DMS153 treated with DMSO at 0.1 percent for 48 hours (cell line): Measurements from ENCODE around the gene ATP1A2.

ENCODE experiments used
- DNase-seq: peaks from one replicate; lab custom pipeline; 2025; ENCODE audit not compliant: unreplicated experiment; lab: John Stamatoyannopoulos, UW

ATP1A2 gene

DNA sequence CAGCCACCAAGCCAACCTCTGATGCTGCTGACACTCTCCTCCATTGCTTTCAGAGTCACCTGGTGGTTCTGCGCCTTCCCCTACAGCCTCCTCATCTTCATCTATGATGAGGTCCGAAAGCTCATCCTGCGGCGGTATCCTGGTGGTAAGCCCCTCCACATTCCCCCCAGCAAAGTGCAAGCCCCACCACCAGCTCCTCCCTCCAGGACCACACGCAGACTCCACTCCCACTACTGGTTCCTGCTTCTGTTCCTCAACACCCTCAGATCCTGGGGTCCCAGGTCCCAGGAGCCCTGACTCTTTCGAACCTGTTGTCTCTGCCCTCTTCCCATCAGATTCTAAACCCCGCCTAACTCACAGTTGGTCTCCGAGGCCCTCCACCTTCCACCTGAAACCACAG lies 24.3 kb downstream of the ATP1A2 start:
- DNase-seq: no peak

DNA sequence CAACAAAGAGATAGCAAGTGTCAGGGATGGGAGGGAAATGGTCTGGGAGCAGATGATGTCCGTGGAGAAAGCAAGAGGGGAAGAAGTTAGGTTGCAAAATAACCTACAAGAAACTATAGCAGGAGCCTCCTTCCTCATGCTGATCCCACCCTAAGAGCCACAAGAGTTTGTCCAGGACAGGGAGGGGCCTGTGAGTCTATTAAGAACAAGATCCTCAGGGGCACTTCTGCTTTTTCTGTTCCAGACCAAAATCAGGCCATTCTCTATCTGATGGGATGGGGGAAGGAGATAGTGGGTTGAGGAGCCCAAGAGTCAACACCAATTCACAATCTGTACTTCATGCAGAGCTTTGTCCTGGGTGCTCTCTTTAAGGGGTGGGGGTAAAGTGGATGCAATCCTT lies 28.1 kb downstream of the ATP1A2 start:
- DNase-seq: no peak

DNA sequence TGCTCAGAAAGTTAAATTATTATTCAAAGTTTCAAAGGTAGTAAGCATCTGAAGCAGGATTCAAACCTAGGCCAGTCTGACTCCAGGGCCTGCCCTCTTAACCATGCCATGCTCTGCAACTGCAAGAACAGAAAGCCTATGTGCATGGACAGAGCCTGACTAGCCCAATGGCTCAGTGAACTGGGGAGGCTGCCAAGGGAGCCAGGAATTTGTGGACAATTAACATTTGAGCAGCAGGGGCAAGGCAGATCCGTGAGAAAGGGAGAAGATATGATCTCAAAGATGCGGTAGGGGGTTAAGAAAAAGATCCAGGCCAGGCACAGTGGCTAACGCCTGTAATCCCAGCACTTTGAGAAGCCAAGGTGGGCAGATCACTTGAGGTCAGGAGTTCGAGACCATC lies 29.4 kb downstream of the ATP1A2 start:
- no peak for DNase-seq

DNA sequence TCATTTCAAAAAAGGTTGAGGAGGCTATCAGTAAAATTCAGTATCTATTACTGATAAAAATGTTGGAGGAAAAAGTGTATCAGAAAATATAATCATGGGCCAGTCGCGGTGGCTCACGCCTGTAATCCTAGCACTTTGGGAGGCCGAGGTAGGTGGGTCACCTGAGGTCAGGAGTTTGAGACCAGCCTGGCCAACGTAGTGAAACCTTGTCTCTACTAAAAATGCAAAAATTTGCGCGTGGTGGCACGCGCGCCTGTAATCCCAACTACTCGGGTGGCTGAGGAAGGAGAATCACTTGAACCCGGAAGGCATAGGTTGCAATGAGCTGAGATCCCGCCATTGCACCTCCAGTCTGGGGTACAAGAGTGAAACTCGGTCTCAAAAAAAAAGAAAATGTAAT lies 30.5 kb downstream of the ATP1A2 start:
- no peak for DNase-seq

DNA sequence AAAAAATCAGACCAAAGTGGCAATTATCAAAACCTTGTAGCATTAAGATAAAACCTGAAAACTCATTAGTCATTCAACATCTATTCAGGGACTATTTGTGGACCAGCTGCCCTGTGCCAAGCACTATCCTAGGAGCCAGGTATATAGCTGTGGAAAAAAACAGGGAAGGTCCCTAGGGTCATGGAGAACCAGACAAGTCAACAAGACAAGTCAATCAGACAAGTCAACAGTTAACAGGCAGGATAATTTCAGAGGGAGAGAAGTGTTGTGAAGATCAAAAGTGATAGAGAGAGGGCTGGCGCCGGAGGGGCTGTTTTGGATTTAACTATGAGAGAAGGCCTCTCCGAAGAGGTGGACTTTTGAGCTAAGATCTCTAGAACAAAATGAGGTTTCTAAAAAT lies 32.6 kb downstream of the ATP1A2 start:
- no peak for DNase-seq

GRCh38 chr1:160149233-160149632 lies 33.7 kb downstream of the ATP1A2 start:
- no peak for DNase-seq

- DNase-seq: no peak
These were observed 34.2 kb downstream of the ATP1A2 start for GRCh38 chr1:160149716-160150115.

DNA sequence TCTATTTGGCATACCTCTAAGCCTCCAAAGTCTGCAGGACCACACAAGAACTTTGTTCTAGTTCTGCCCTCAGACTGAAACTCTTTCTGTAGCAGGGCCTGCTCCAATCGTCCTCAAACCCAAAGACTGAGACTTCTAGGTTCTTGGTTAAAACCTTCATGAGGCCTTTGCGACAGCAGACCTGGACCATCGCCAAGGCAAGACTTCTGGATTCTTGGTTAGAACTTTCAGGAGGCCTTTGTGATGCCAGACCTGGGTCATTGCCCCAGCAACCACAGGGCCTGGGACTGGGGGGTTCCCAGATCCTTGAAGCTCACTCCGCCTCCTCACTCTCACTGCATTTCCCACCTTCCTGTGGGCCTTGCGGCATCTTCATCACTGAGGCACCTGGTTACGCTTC lies 35.7 kb downstream of the ATP1A2 start, which contains the start of gene ATP1A4:
TSS of gene ATP1A4 (plus strand) at position 301 of the 400 bp plus-strand sequence. CDS start 438 bp downstream, outside the sequence.
- no peak for DNase-seq

- no peak for DNase-seq
These were observed 39.2 kb downstream of the ATP1A2 start for GRCh38 chr1:160154790-160155189.

DNA sequence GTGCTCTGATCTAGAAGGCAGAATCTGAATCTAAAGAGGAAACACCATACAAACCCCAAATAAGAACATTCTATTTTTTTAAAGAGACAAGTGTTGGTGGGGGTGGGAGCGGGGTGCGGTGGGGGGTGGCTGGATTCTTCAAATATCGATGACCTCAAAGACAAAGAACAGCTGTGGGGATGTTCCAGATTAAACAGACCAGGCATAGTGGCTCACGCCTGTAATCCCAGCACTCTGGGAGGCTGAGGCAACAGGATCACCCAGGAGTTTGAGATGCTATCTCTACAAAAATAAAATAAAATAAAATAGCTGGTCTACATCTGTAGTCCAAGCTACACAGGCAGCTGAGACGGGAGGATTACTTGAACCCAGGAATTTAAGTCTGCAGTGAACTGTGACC lies 40.8 kb downstream of the ATP1A2 start:
- DNase-seq: no peak

GRCh38 chr1:160157174-160157573 lies 41.6 kb downstream of the ATP1A2 start:
- no peak for DNase-seq

- DNase-seq: no peak
These were observed 42.5 kb downstream of the ATP1A2 start for GRCh38 chr1:160158031-160158430.

DNA sequence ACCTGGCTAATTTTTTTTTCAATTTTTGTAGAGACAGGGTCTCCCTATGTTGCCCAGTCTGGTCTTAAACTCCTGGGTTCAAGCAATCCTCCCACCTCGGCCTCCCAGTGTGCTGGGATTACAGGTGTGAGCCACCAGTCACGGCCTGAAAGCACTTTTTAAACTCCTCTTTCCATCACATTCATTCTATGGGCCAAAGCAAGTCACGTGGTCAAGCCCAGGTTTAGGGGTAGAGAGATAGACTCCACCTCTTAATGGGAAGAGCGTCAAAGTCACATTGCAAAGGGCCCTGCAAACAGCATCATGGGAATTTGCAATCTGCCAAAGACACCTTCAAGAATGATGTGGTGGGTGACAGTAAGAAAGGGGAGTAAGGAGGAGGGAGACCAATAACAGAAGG lies 43.0 kb downstream of the ATP1A2 start:
- DNase-seq: no peak

GRCh38 chr1:160159846-160160245 lies 44.3 kb downstream of the ATP1A2 start:
- DNase-seq: no peak

- no peak for DNase-seq
These were observed 46.6 kb downstream of the ATP1A2 start for GRCh38 chr1:160161965-160162705.

DNA sequence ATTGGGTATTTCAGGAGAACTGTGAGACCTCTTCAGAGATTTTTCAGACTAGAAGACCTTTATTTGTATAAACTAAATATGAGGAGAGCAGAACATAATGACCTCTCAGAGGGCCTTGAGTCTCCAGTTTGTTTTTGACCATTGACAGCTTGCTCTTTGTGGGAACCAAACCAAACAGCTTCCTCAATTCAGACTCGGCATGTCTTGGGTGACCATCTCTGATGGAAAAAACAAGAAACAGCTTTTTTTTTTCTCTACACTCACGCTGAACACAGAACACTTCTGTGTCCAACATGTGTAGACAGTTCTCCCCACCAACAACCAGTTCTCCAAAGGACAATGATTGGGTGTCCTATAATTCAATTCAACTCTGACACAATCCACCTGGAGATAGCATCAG lies 47.4 kb downstream of the ATP1A2 start:
- DNase-seq: no peak

GRCh38 chr1:160163615-160164014 lies 48.1 kb downstream of the ATP1A2 start:
- DNase-seq: no peak

DNA sequence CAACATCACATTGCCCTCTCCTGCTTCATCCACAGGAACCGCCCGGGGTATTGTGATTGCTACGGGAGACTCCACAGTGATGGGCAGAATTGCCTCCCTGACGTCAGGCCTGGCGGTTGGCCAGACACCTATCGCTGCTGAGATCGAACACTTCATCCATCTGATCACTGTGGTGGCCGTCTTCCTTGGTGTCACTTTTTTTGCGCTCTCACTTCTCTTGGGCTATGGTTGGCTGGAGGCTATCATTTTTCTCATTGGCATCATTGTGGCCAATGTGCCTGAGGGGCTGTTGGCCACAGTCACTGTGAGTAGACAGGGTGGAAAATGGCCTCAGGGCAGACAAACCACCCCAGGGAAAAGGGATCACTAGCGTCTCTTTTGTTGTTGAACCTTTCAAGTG lies 48.6 kb downstream of the ATP1A2 start:
- DNase-seq: no peak

DNA sequence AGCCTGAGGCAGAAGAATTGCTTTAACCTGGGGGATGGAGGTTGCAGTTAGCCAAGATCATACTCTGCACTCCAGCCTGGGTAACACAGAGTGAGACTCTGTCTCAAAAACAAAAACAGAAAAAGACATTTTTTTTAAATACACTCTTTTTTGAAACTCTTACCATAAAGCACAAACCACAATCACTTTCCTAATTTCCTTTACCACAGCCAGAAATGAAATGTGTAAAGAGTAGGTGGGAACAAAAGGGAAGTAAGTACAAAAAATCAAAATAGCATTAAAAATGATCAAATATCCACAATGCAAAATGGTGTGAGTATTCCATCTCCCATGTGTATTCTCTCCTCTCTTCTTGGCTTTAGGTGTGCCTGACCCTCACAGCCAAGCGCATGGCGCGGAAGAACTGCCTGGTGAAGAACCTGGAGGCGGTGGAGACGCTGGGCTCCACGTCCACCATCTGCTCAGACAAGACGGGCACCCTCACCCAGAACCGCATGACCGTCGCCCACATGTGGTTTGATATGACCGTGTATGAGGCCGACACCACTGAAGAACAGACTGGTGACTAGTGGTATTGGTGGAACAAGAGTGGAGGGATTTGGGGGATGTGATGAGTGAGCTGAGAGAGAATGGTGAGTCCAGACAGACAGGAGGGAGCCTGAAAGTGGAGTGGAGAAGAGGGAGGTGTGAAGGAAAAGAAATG lies 50.8 kb downstream of the ATP1A2 start:
- DNase-seq: no peak

DNA sequence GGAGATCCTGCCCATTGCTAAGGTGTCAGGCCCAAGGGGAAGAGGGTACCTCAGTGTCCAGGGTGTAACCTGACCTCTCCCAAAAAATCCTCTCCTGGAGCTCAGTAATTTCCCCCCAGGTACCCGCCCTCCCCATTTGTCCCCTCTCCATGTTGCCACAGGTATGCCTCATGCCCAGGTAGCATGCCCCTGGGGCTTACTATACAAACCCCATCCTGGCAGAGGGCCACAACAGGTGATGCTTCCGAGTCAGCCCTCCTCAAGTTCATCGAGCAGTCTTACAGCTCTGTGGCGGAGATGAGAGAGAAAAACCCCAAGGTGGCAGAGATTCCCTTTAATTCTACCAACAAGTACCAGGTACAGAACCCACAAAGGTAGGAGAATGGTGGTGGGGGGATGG lies 51.5 kb downstream of the ATP1A2 start:
- no peak for DNase-seq

DNA sequence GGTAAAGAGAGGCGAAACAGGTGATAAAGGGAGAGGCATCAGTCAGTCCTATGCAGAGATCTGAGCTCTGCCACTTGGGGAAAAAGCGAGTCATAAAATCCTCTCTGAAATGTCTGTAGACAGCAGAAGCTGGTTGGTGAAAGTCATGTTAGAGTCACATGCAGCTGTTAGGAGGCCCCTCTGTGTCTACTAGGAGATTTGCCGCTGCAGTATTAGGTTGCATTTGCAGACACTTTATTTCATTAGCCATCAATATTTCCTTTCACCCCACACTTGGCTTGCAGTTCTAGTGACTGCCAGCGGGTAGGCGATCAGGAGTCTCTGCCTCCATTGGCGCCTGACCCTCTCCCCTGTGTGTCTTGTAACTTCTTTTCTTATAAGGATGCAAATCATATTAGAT lies 52.0 kb downstream of the ATP1A2 start:
- no peak for DNase-seq

DNA sequence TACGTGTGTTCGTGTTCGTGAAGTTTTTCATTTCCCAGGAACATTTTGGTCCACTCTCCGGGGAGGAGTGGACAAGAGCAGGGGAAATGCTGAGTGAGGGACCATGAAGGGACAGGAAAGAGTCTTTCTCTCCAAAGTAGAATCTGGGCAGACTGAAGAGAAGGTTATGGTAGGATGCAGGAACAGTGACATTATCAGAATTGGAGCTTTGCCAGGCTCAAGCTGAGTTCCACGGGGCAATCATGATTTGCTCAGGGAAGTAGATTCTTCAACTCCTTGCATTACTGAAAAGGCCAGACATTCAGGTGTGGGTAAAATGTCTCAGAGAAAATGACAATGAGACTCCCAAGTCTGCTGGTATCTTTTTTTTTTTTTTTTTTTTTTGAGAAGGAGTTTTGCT lies 52.5 kb downstream of the ATP1A2 start:
- DNase-seq: no peak
